Activated T-cell treated with anti-CD3 and anti-CD28 coated beads, Interleukin-2, amount 50 U/mL, for 24 hours (primary cell): ENCODE data around the gene CCDC150.
"Not testable (repeated sequence)": the region's sequence is repeated elsewhere in the genome, so short reads cannot be mapped to it uniquely, and the experiment has no call there.

Experiments
- DNase-seq: peaks from one replicate; pipeline ENCODE4 v3.0.0-alpha.2; 2020
- H3K27ac Mint-ChIP-seq: 2 replicates; pipeline ENCODE4 v1.8.0; 2020; ENCODE audit warnings: mild to moderate bottlenecking, mixed read lengths
- H3K27me3 Mint-ChIP-seq: 2 replicates; pipeline ENCODE4 v1.8.0; 2020; ENCODE audit warnings: mixed read lengths
- H3K36me3 Mint-ChIP-seq: 2 replicates; pipeline ENCODE4 v1.8.0; 2020; ENCODE audit warnings: low read depth, mixed read lengths
- H3K4me1 Mint-ChIP-seq: 2 replicates; pipeline ENCODE4 v1.8.0; 2020; ENCODE audit warnings: low read depth, mixed read lengths
- H3K4me3 Mint-ChIP-seq: 2 replicates; pipeline ENCODE4 v1.8.0; 2020; ENCODE audit warnings: mild to moderate bottlenecking, moderate library complexity, mixed read lengths
- H3K9me3 Mint-ChIP-seq: 2 replicates; pipeline ENCODE4 v1.8.0; 2020; ENCODE audit warnings: mixed read lengths

The CCDC150 gene

GRCh38 chr2:196659844-196660243, 20.3 kb downstream of the CCDC150 start:
- no peaks in the 10 kb centered on the region for H3K36me3 Mint-ChIP-seq
- H3K27me3 Mint-ChIP-seq: peaks cover 4% of the 10 kb centered on the region
- no peak overlapping the region for H3K4me3 Mint-ChIP-seq
- H3K9me3 Mint-ChIP-seq: no peaks in the 10 kb centered on the region
- no peak for DNase-seq
- no peaks in the 10 kb centered on the region for H3K4me1 Mint-ChIP-seq
- H3K27ac Mint-ChIP-seq: no peak overlapping the region

- DNase-seq: no peak
Measured at GRCh38 chr2:196660244-196660643, 20.7 kb downstream of the CCDC150 start.

GRCh38 chr2:196670342-196670741, 30.8 kb downstream of the CCDC150 start:
- DNase-seq: no peak
- no peaks in the 10 kb centered on the region for H3K36me3 Mint-ChIP-seq
- H3K9me3 Mint-ChIP-seq: no peaks in the 10 kb centered on the region
- no peak overlapping the region for H3K4me3 Mint-ChIP-seq
- no peaks in the 10 kb centered on the region for H3K4me1 Mint-ChIP-seq
- H3K27ac Mint-ChIP-seq: no peak overlapping the region
- no peaks in the 10 kb centered on the region for H3K27me3 Mint-ChIP-seq

More at GRCh38 chr2:196660244-196660643, 20.7 kb downstream of the CCDC150 start:
- Mint-ChIP-seq H3K4me3 (no peak overlapping the region), H3K9me3 (no peaks in the 10 kb centered on the region), H3K27ac (no peak overlapping the region), H3K27me3 (peaks cover 4% of the 10 kb centered on the region), H3K4me1 (no peaks in the 10 kb centered on the region), H3K36me3 (no peaks in the 10 kb centered on the region)

GRCh38 chr2:196675963-196676362, 36.4 kb downstream of the CCDC150 start:
- H3K9me3 Mint-ChIP-seq: no peaks in the 10 kb centered on the region
- no peaks in the 10 kb centered on the region for H3K27me3 Mint-ChIP-seq
- no peak for DNase-seq
- H3K27ac Mint-ChIP-seq: no peak overlapping the region
- H3K4me3 Mint-ChIP-seq: no peak overlapping the region
- no peaks in the 10 kb centered on the region for H3K4me1 Mint-ChIP-seq
- peaks cover 10% of the 10 kb centered on the region for H3K36me3 Mint-ChIP-seq

DNA sequence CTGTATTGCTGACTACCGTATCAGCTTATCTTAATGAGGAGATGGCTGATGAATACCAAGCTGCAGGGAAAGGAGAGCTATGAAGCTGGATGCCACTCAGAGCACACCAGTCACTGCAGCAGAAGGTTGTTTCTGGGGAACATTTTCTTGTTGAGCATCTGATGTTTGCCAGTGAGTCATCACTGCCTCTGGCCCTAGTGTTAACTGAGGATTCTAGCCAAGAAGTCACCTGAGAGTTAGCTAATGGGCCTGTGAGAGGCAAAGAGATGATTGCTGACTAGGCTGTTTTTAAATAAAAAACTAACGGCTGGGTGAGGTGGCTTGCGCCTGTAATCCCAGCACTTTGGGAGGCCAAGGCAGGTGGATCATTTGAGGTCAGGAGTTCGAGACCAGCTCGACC, 37.9 kb downstream of the CCDC150 start:
- Mint-ChIP-seq H3K4me3 (no peak overlapping the region), H3K36me3 (peaks cover 10% of the 10 kb centered on the region), H3K27me3 (no peaks in the 10 kb centered on the region), H3K27ac (no peak overlapping the region), H3K9me3 (no peaks in the 10 kb centered on the region), H3K4me1 (no peaks in the 10 kb centered on the region)
- no peak for DNase-seq

DNA sequence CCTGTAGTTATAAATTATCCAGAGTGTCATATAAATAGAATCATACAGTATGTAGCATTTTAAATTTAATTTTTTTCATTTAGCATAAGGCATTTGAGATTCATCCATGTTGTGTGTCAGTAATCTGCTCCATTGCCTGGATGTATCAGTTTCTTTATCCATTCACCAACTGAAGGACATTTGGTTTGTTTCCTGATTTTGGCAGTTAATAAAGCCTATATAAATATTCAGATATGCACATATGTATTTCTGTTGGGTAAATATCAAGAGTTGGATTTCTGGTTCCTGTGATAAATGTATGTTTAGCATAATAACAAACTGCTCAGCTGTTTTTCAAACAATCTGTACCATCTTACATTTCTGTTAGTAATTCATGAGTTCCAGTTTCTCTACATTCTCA, 39.9 kb downstream of the CCDC150 start:
- Mint-ChIP-seq H3K4me3 (no peak overlapping the region), H3K4me1 (no peaks in the 10 kb centered on the region), H3K27ac (no peak overlapping the region), H3K27me3 (no peaks in the 10 kb centered on the region), H3K9me3 (peaks cover 4% of the 10 kb centered on the region), H3K36me3 (peaks cover 10% of the 10 kb centered on the region)
- no peak for DNase-seq

DNA sequence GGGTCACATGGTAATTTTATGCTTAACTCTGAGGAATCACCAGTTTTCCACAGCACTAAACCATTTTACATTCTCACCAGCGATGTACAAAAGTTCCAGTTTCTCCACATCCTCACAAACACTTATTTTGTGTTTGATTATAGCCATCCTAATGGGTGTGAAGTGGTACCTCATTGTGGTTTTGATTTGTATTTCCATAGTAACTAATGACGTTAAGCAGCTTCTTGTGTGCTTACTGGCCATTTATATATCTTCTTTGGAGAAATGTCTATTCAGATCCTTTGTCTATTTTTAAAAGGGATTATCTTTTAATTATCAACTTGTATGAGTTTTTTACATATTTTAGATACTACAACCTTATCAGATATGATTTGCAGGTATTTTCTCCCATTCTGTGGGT, 42.0 kb downstream of the CCDC150 start:
- Mint-ChIP-seq H3K27ac (no peak overlapping the region), H3K4me1 (no peaks in the 10 kb centered on the region), H3K36me3 (peaks cover 11% of the 10 kb centered on the region), H3K9me3 (peaks cover 12% of the 10 kb centered on the region), H3K27me3 (no peaks in the 10 kb centered on the region), H3K4me3 (no peak overlapping the region)
- DNase-seq: no peak

GRCh38 chr2:196685792-196686191, 46.3 kb downstream of the CCDC150 start:
- Mint-ChIP-seq H3K36me3 (peaks cover 9% of the 10 kb centered on the region), H3K27me3 (peaks cover 3% of the 10 kb centered on the region), H3K4me3 (no peak overlapping the region), H3K9me3 (peaks cover 23% of the 10 kb centered on the region), H3K4me1 (no peaks in the 10 kb centered on the region), H3K27ac (no peak overlapping the region)
- DNase-seq: no peak

GRCh38 chr2:196686737-196687136, 47.2 kb downstream of the CCDC150 start:
- H3K4me1 Mint-ChIP-seq, H3K36me3 Mint-ChIP-seq, DNase-seq, H3K4me3 Mint-ChIP-seq, H3K27me3 Mint-ChIP-seq, H3K27ac Mint-ChIP-seq: not testable (repeated sequence)
- peaks cover 23% of the 10 kb centered on the region for H3K9me3 Mint-ChIP-seq

GRCh38 chr2:196696423-196697079, 57.0 kb downstream of the CCDC150 start:
- Mint-ChIP-seq H3K4me1 (no peaks in the 10 kb centered on the region), H3K36me3 (no peaks in the 10 kb centered on the region), H3K9me3 (no peaks in the 10 kb centered on the region), H3K4me3 (no peak overlapping the region), H3K27ac (no peak overlapping the region), H3K27me3 (no peaks in the 10 kb centered on the region)
- DNase-seq: no peak

GRCh38 chr2:196697825-196698224, 58.3 kb downstream of the CCDC150 start:
- DNase-seq: no peak
- no peaks in the 10 kb centered on the region for H3K4me1 Mint-ChIP-seq
- no peak overlapping the region for H3K4me3 Mint-ChIP-seq
- H3K27ac Mint-ChIP-seq: no peak overlapping the region
- no peaks in the 10 kb centered on the region for H3K27me3 Mint-ChIP-seq
- no peaks in the 10 kb centered on the region for H3K9me3 Mint-ChIP-seq
- H3K36me3 Mint-ChIP-seq: no peaks in the 10 kb centered on the region

DNA sequence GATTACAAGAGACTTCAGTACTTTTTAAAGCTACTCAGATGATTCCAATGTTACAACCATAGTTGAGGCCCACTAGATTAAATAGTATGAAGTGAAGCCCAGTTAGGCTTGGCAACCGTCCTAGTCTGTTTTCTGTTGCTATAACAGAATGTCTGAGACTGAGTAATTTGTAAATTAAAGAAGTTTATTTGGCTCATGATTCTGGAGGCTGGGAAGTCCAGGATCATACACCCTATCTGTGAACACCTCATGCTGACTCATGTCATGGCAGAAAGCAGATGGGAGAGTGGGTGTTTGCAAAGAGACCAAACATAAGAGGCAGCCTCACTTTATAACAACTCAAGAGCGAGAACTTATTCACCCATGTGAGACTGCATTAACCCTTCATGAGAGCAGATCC, 63.1 kb downstream of the CCDC150 start:
- Mint-ChIP-seq H3K36me3 (no peaks in the 10 kb centered on the region), H3K4me1 (no peaks in the 10 kb centered on the region), H3K27ac (no peak overlapping the region), H3K27me3 (no peaks in the 10 kb centered on the region), H3K9me3 (no peaks in the 10 kb centered on the region), H3K4me3 (no peak overlapping the region)
- no peak for DNase-seq

GRCh38 chr2:196703695-196704094, 64.2 kb downstream of the CCDC150 start:
- Mint-ChIP-seq H3K27ac (no peak overlapping the region), H3K36me3 (no peaks in the 10 kb centered on the region), H3K4me3 (no peak overlapping the region), H3K9me3 (no peaks in the 10 kb centered on the region), H3K4me1 (no peaks in the 10 kb centered on the region), H3K27me3 (no peaks in the 10 kb centered on the region)
- no peak for DNase-seq

DNA sequence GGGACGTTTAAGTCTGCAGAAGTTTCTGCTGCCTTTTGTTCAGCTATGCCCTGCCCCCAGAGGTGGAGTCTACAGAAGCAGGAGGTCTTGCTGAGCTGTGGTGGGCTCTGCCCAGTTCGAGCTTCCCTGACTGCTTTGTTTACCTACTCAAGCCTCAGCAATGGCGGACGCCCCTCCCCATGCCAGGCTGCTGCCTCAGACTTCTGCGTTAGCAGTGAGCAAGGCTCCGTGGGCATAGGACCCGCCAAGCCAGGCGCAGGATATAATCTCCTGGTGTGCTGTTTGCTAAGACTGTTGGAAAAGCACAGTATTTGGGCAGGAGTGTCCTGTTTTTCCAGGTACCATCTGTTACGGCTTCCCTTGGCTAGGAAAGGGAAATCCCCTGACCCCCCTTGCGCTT, 70.5 kb downstream of the CCDC150 start:
- H3K27me3 Mint-ChIP-seq, H3K4me1 Mint-ChIP-seq, H3K27ac Mint-ChIP-seq, H3K36me3 Mint-ChIP-seq, H3K4me3 Mint-ChIP-seq, DNase-seq, H3K9me3 Mint-ChIP-seq: not testable (repeated sequence)

DNA sequence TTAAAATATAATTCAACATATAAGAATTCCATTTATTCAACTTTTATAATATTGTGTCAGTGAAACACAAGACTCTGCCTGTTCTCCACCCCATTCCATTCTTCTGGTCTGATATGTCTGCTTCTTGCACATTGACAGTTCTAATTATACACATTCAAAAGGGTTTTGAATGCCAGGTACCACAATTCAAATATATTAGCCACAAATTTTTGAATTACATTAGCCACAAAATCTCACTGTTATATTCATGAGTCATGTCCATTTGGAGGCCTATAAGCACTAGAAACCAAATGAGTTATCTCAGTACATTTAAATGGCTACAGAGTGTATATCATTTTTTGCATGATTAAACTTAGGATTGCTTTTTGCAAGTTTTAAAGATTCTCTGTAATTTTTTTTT, 72.1 kb downstream of the CCDC150 start:
- no peak for DNase-seq
- H3K4me3 Mint-ChIP-seq: no peak overlapping the region
- no peak overlapping the region for H3K27ac Mint-ChIP-seq
- H3K36me3 Mint-ChIP-seq: peaks cover 2% of the 10 kb centered on the region
- peaks cover 2% of the 10 kb centered on the region for H3K27me3 Mint-ChIP-seq
- peaks cover 3% of the 10 kb centered on the region for H3K9me3 Mint-ChIP-seq
- H3K4me1 Mint-ChIP-seq: no peaks in the 10 kb centered on the region

GRCh38 chr2:196712867-196713266, 73.4 kb downstream of the CCDC150 start:
- H3K27ac Mint-ChIP-seq: no peak overlapping the region
- peaks cover 2% of the 10 kb centered on the region for H3K36me3 Mint-ChIP-seq
- H3K27me3 Mint-ChIP-seq: peaks cover 2% of the 10 kb centered on the region
- H3K9me3 Mint-ChIP-seq: peaks cover 3% of the 10 kb centered on the region
- H3K4me1 Mint-ChIP-seq: no peaks in the 10 kb centered on the region
- no peak for DNase-seq
- no peak overlapping the region for H3K4me3 Mint-ChIP-seq
